ENCODE results near the gene CSAG3.
"Not testable (repeated sequence)": the region's sequence is repeated elsewhere in the genome, so short reads cannot be mapped to it uniquely, and the experiment has no call there.

DNA sequence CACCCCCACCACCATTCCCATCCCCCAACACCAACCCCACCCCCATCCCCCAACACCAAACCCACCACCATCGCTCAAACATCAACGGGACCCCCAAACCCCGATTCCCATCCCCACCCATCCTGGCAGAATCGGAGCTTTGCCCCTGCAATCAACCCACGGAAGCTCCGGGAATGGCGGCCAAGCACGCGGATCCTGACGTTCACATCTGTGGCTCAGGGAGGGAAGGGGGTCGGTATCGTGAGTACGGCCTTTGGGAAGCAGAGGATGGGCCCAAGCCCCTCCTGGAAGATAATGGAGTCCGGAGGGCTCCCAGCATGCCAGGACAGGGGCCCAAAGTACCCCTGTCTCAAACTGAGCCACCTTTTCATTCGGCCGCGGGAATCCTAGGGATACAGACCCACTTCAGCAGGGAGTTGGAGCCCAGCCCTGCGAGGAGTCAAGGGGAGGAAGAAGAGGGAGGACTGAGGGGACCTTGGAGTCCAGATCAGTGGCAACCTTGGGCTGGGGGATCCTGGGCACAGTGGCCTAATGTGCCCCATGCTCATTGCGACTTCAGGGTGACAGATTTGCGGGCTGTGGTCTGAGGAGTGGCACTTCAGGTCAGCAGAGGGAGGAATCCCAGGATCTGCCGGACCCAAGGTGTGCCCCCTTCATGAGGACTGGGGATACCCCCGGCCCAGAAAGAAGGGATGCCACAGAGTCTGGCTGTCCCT is 24.7 kb upstream of the CSAG3 start:
- TF ChIP-seq, protein P1, sequence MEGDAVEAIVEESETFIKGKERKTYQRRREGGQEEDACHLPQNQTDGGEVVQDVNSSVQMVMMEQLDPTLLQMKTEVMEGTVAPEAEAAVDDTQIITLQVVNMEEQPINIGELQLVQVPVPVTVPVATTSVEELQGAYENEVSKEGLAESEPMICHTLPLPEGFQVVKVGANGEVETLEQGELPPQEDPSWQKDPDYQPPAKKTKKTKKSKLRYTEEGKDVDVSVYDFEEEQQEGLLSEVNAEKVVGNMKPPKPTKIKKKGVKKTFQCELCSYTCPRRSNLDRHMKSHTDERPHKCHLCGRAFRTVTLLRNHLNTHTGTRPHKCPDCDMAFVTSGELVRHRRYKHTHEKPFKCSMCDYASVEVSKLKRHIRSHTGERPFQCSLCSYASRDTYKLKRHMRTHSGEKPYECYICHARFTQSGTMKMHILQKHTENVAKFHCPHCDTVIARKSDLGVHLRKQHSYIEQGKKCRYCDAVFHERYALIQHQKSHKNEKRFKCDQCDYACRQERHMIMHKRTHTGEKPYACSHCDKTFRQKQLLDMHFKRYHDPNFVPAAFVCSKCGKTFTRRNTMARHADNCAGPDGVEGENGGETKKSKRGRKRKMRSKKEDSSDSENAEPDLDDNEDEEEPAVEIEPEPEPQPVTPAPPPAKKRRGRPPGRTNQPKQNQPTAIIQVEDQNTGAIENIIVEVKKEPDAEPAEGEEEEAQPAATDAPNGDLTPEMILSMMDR (IDR thresholded peaks at IDR 0.05) = not testable (repeated sequence)
- TF ChIP-seq POLR2A (IDR thresholded peaks at IDR 0.05) = not testable (repeated sequence)
